LNCaP clone FGC (cell line): ENCODE measurements around the gene GNG12.

Source experiments
- DNase-seq: peaks from one replicate; pipeline ENCODE4 v3.0.0-alpha.2; 2011; ENCODE audit warnings: low read depth
- H3K4me3 ChIP-seq: 2 replicates; pipeline ENCODE4 v1.5.1; 2011; ENCODE audit warnings: mild to moderate bottlenecking, low read depth, low read length, control low read depth
- CTCF ChIP-seq: IDR thresholded peaks from 2 replicates; pipeline ENCODE4 v1.5.1; 2012; ENCODE audit warnings: mild to moderate bottlenecking; ENCODE audit not compliant: control insufficient read depth, insufficient read depth; ENCODE audit errors: extremely low read depth

GNG12 gene

GRCh38 chr1:67688526-67689219 lies 144.6 kb downstream of the GNG12 start:
- H3K4me3 ChIP-seq, result no peak overlapping the region

GRCh38 chr1:67687649-67688048 lies 145.6 kb downstream of the GNG12 start:
- TF ChIP-seq CTCF, result no peak
- no peak overlapping the region for H3K4me3 ChIP-seq
- DNase-seq, result no peak

More at GRCh38 chr1:67688526-67689219, 144.6 kb downstream of the GNG12 start:
- no peak for TF ChIP-seq CTCF
- DNase-seq, result no peak

GRCh38 chr1:67687198-67687545 lies 146.1 kb downstream of the GNG12 start:
- H3K4me3 ChIP-seq, result peak overlapping the region; percentile 97
- no peak for TF ChIP-seq CTCF
- no peak for DNase-seq

GRCh38 chr1:67686267-67687197 lies 146.7 kb downstream of the GNG12 start:
- peak overlapping the region; percentile 97 for H3K4me3 ChIP-seq
- DNase-seq, result peak; percentile 68
- peak; percentile 46 for TF ChIP-seq CTCF

GRCh38 chr1:67685558-67686266 lies 147.6 kb downstream of the GNG12 start:
- DNase-seq, result no peak
- H3K4me3 ChIP-seq, result peak overlapping the region; percentile 97
- no peak for TF ChIP-seq CTCF

GRCh38 chr1:67685067-67685557 lies 148.2 kb downstream of the GNG12 start, which contains the start of gene GADD45A:
Gene GADD45A (plus strand): TSS chr1:67685201. CDS start chr1:67685495, 294 bp downstream.
- no peak for TF ChIP-seq CTCF
- peak within 1 kb of the TSS; percentile 97 for H3K4me3 ChIP-seq
- DNase-seq, result peak; percentile 100
